Heart left ventricle (tissue), 13 donors: Measurements from ENCODE around the gene TRPC4.

ENCODE experiments used
- POLR2A ChIP-seq, 2 donors: fragments of 450-650 bp; IDR thresholded peaks; one replicate each; pipeline ENCODE4 v1.6.1; 2017; ENCODE audit warnings: antibody characterized with exemption in 2 of 2, mild to moderate bottlenecking in 2 of 2, moderate library complexity in 2 of 2
- TF ChIP-seq, protein P1 (sequence below), 12 donors: fragments of 200-600 bp; sonication (generic) in 4 of 12; IDR thresholded peaks; one replicate each; pipeline versions ENCODE4 v1.5.0 to v1.8.0; 2018 to 2022; ENCODE audit warnings: antibody characterized with exemption in 12 of 12, mild to moderate bottlenecking in 5 of 12
- donor health status: ischemic (EF 13 %, LVEDD 7.1; RV severe dilation, severe dysfunction).
- donor health status: DM: no; HTN: yes; CAD: no.
- donor health status: DM: no; HTN: no; CAD: no.
- donor health status: ischemic (EF 25% LVEDD 6.9; RV normal size, moderate dysfunction).
- donor health status: ischemic (EF 25% LVEDD 5.7; RV mildly dilated, moderate dysfunction).
- donor health status: ischemic (EF 35%, LVEDD 5.7; RV mildly dilated, moderate dysfunction).
- donor health status: nonischemic (EF 11% LVEDD 7.7; RV severe dilation, severe dysfunction).
- donor health status: DM: yes; HTN: yes; CAD: no.
- donor health status: PGD.
- donor health status: ischemic (EF 29% LVEDD 5.4; RV normal size, mild dysfunction).
- donor health status: nonischemic (EF 23%, LVEDD 6.1; RV moderate dilation, normal function).

DNA sequence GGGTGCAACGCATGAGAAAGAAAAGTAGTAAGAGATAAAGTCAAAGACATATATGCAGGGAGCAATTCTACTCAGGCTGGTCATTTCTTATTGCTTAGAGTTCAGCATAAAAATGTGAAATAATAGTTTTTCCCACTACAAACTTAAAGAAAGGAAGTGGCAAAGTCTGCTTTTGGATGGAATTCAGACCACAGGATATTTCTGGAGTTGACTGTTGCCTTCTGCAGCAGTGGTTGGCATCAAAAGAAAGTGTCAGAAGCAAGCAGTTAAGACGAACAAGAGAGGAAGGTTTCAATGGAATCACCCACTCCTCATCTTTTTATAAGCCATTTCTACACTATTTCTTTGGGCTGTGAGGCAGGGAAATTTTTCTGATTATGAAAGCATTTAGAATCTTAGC is 36.2 kb upstream of the TRPC4 start:
- TF ChIP-seq, protein P1, sequence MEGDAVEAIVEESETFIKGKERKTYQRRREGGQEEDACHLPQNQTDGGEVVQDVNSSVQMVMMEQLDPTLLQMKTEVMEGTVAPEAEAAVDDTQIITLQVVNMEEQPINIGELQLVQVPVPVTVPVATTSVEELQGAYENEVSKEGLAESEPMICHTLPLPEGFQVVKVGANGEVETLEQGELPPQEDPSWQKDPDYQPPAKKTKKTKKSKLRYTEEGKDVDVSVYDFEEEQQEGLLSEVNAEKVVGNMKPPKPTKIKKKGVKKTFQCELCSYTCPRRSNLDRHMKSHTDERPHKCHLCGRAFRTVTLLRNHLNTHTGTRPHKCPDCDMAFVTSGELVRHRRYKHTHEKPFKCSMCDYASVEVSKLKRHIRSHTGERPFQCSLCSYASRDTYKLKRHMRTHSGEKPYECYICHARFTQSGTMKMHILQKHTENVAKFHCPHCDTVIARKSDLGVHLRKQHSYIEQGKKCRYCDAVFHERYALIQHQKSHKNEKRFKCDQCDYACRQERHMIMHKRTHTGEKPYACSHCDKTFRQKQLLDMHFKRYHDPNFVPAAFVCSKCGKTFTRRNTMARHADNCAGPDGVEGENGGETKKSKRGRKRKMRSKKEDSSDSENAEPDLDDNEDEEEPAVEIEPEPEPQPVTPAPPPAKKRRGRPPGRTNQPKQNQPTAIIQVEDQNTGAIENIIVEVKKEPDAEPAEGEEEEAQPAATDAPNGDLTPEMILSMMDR (IDR thresholded peaks at IDR 0.05): no peak
- TF ChIP-seq POLR2A (IDR thresholded peaks at IDR 0.05): no peak
